A673 (cell line): Measurements from ENCODE around the gene CCZ1B. TPM values are rescaled to one million over a fixed set of nuclear protein-coding genes. Genes with fewer than 3 reads are reported as not detected.
"Not testable (repeated sequence)": the region's sequence is repeated elsewhere in the genome, so short reads cannot be mapped to it uniquely, and the experiment has no call there.

ENCODE experiments used
- BruUV-seq: library from RNA; stranded (reverse); fragments of 400-500 nt; replicated peaks from 2 replicates; lab custom pipeline; 2021; lab: Mats Ljungman, UMichigan
- CTCF ChIA-PET: fragments of 300-600 bp; sonication (Branson Sonifier 250); formaldehyde crosslinking; loops from one replicate; lab custom pipeline; 2022; ENCODE audit warnings: antibody characterized with exemption; lab: Charles Lee
- POLR2A ChIA-PET: fragments of 300-600 bp; sonication (Branson Sonifier 250); formaldehyde crosslinking; loops from one replicate; lab custom pipeline; 2022; ENCODE audit warnings: antibody characterized with exemption; ENCODE audit not compliant: low non-redundant PET; lab: Charles Lee
- DNase-seq: peaks from one replicate; pipeline ENCODE4 v3.0.0-alpha.2; 2015; ENCODE audit warnings: low spot score
- H3K27ac ChIP-seq: fragments of 200-600 bp; sonication (generic); 2 replicates; pipeline ENCODE4 v1.5.1; 2016; ENCODE audit warnings: mixed run types, low read depth, mild to moderate bottlenecking, mixed read lengths, antibody characterized with exemption, low read length; ENCODE audit not compliant: poor library complexity, severe bottlenecking
- H3K27me3 ChIP-seq: fragments of 200-600 bp; sonication (generic); replicated peaks from 2 replicates; pipeline ENCODE4 v1.6.1; 2017; ENCODE audit warnings: mixed run types, low read depth, mild to moderate bottlenecking, mixed read lengths, antibody characterized with exemption, low read length; ENCODE audit not compliant: insufficient read depth, poor library complexity
- H3K36me3 ChIP-seq: fragments of 200-600 bp; sonication (generic); 2 replicates; pipeline ENCODE4 v1.6.1; 2016; ENCODE audit warnings: mixed run types, mild to moderate bottlenecking, mixed read lengths, antibody characterized with exemption, low read length; ENCODE audit not compliant: insufficient read depth, poor library complexity, severe bottlenecking
- H3K4me1 ChIP-seq: fragments of 200-600 bp; sonication (generic); 2 replicates; pipeline ENCODE4 v1.6.1; 2017; ENCODE audit warnings: mixed run types, mild to moderate bottlenecking, mixed read lengths, antibody characterized with exemption, low read length; ENCODE audit not compliant: insufficient read depth, poor library complexity, severe bottlenecking
- H3K4me3 ChIP-seq: fragments of 200-600 bp; sonication (generic); 2 replicates; pipeline ENCODE4 v1.5.1; 2016; ENCODE audit warnings: low read depth, mixed run types, mild to moderate bottlenecking, mixed read lengths, low read length; ENCODE audit not compliant: poor library complexity, severe bottlenecking
- H3K9me3 ChIP-seq: fragments of 200-600 bp; sonication (generic); 2 replicates; pipeline ENCODE4 v1.6.1; 2016; ENCODE audit warnings: mixed run types, low read depth, mild to moderate bottlenecking, mixed read lengths, antibody characterized with exemption, low read length; ENCODE audit not compliant: poor library complexity, severe bottlenecking
- intact Hi-C: fragments of 100-400 bp; cut with micrococcal nuclease; formaldehyde crosslinking; loops from one replicate; pipeline ENCODE4 v1.10.0; 2022; ENCODE audit not compliant: unreplicated experiment
- total RNA-seq: library from RNA; stranded (reverse); gene quantifications from 2 replicates; pipeline ENCODE4 v1.2.3, GENCODE V29; 2021

CCZ1B gene
- total RNA-seq, 1 experiment from 2014 or later = 72.0 TPM

DNA sequence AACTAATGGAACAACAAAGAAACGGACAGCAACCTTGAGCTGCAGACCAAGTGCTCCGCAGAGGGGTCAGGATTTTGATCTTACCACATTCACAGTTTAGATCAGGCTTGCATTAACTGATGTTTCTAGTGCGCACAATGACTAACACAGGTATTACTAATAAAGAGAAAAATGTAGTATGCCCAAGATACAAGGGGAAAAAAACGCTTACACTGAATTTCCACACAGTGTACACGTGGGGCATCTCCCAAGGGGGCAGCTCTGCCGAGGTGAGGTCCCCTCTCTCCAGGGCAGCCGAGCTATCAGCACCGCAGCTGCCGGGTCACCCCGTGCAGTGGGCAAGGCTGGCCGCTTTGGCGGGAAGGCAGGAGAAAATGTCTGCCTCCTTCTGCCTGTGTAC lies 26.2 kb downstream of the CCZ1B start:
- H3K9me3 ChIP-seq, CTCF ChIA-PET, H3K27ac ChIP-seq, POLR2A ChIA-PET, H3K27me3 ChIP-seq, H3K36me3 ChIP-seq, H3K4me3 ChIP-seq, H3K4me1 ChIP-seq, intact Hi-C loops, BruUV-seq, DNase-seq: not testable (repeated sequence)

DNA sequence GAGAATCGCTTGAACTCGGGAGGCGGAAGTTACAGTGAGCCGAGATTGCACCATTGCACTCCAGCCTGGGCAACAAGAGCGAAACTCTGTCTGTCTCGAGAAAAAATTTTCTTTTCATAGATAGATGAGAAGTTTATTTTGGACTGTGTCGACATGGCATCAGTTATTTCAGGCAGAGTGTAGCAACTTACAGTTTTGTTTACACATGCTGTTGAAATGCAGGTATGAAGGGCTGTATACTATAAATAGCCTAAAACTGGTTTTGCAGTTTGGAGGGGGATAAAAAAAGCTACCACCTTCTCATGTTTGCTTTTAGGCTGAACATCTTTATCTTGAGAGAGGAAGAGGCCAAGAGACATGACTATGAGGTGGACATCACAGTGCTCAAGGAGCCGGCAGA lies 28.0 kb downstream of the CCZ1B start:
- H3K9me3 ChIP-seq, intact Hi-C loops, CTCF ChIA-PET, H3K27me3 ChIP-seq, BruUV-seq, H3K27ac ChIP-seq, DNase-seq, H3K4me1 ChIP-seq, H3K36me3 ChIP-seq, H3K4me3 ChIP-seq, POLR2A ChIA-PET: not testable (repeated sequence)

DNA sequence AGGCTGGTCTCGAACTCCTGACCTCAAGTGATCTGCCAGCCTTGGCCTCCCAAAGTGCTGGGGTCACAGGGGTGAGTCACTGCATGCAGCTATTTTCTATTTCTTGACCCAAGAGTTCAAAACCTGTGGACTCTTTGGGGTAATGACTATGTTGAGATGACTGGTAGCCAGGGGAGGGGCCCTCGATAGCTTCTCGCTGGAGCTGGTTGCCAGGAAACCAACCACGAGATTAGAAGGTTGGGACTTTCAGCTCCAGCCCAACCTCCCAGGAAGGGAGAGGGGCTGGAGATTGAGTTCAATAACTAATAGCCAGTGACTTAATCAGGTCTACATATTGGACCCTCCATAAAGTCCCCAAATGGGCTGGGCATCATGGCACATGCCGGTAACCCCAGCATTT lies 28.9 kb downstream of the CCZ1B start:
- H3K4me3 ChIP-seq, H3K4me1 ChIP-seq, H3K27ac ChIP-seq, H3K36me3 ChIP-seq, DNase-seq, CTCF ChIA-PET, H3K9me3 ChIP-seq, BruUV-seq, intact Hi-C loops, POLR2A ChIA-PET, H3K27me3 ChIP-seq: not testable (repeated sequence)

DNA sequence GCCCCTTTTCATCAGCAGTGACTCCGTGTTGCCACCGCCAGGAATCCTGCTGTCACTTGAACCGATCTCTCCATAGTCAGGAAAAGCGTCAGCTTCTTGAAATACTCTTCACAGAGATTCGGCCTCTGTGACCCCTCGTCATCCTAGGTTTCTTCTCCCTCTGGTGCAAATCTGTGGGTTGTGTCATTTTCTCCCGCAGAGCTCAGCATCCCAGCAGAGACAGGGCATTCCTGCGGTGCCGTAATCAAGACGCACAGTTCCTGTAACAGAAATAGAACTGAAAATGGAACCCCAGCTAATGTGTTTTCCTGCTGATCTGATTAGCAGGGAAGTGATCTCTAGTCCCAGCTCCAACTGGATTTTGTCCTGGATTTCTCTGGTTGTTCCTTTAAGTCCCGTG lies 31.8 kb downstream of the CCZ1B start:
- H3K27ac ChIP-seq, H3K27me3 ChIP-seq, POLR2A ChIA-PET, H3K9me3 ChIP-seq, intact Hi-C loops, CTCF ChIA-PET, H3K4me3 ChIP-seq, H3K4me1 ChIP-seq, DNase-seq, H3K36me3 ChIP-seq, BruUV-seq: not testable (repeated sequence)

DNA sequence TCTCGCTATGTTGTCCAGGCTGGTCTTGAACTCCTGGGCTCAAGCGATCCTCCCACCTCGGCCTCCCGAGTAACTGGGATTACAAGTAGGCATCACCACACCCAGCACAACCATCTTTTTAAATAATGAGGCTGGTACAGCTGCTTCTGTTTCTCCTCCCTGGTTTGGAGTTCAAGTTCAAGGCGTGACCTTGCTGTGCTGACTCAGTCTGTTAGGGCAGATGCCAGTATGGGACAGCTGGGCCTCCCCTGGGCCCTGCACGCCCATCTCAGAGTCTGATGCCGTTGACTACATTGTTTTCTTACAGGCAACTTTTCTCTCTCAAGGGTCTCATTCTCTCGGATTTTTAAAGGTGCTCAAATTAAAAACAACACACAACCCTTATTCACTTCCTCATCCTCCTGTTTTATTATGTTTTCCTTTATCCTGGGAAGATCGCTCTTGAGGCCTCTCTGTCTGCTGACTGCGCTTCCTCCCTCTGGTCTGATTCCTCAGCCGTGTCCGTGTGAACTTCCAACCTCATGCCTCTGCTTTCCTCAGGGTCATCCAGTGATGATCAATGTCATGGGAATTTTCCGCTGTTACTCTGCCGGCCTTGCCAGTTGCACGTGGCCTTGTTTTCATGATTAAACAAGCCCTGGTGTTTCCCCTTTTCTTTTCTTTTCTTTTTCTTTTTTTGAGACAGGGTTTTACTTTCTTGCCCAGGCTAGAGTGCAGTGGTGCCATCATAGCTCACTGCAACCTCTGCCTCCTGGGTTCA lies 33.8 kb downstream of the CCZ1B start:
- H3K4me1 ChIP-seq, H3K36me3 ChIP-seq, DNase-seq, POLR2A ChIA-PET, H3K27ac ChIP-seq, BruUV-seq, H3K4me3 ChIP-seq, CTCF ChIA-PET, H3K9me3 ChIP-seq, H3K27me3 ChIP-seq, intact Hi-C loops: not testable (repeated sequence)

DNA sequence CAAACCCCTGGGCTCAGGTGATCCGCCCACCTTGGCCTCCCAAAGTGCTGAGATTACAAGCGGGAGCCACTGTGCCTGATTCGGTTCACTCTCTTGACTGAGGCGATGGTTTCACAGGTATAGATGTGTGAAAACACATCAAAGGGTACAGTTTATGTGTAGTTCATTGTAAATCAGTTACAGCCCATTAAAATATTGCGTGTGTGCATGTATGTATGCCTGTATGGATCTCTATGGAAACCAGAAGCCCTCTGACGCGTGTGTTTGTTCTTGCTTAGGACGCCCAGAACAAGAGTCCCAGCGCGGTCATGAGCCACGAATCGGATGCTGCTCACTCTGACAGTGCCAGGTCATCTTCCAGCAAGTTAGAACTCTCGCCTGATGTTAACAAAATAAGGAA lies 36.7 kb downstream of the CCZ1B start:
- BruUV-seq, POLR2A ChIA-PET, H3K27me3 ChIP-seq, H3K4me3 ChIP-seq, H3K36me3 ChIP-seq, DNase-seq, CTCF ChIA-PET, intact Hi-C loops, H3K9me3 ChIP-seq, H3K4me1 ChIP-seq, H3K27ac ChIP-seq: not testable (repeated sequence)

DNA sequence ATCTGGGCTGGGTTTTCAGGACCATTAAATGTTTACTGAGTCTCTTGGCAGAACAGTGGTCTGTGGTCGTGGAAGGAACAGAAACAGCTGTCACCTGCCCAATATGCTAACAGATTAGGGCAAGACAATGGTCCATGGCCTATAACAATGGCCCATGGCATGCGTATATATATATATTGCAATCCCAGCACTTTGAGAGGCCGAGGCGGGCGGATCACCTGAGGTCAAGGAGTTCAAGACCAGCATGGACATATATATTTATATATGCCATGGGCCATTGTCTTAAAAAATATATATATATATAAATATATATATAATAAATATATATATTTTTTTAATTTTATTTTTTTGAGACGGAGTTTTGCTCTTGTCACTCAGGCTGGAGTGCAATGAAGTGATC lies 44.5 kb downstream of the CCZ1B start:
- DNase-seq, intact Hi-C loops, H3K27me3 ChIP-seq, H3K27ac ChIP-seq, BruUV-seq, H3K4me1 ChIP-seq, H3K4me3 ChIP-seq, POLR2A ChIA-PET, CTCF ChIA-PET, H3K36me3 ChIP-seq, H3K9me3 ChIP-seq: not testable (repeated sequence)

DNA sequence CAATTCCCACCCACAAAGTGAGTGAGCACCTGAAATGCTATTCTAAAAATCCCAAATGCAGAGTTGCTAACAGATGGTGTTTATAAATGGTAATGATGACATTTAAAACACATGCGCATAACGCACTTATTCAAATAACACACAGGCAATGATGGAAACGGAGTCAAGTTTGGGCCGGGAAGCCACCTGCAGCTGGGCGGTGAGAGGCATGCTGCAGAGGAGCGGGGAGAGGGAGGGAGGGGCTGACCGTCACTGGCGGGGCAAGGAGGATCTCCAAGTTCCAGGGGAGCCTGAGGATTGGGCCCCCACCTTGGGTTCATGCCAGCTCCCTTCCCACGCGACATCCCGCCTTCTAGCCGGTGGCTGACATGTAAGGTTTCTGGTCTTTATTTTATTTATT lies 64.9 kb downstream of the CCZ1B start:
- CTCF ChIA-PET, H3K27me3 ChIP-seq, H3K9me3 ChIP-seq, BruUV-seq, H3K36me3 ChIP-seq, H3K4me1 ChIP-seq, POLR2A ChIA-PET, intact Hi-C loops, H3K4me3 ChIP-seq, DNase-seq, H3K27ac ChIP-seq: not testable (repeated sequence)
